ENCODE results near the gene NDRG2.

DNA sequence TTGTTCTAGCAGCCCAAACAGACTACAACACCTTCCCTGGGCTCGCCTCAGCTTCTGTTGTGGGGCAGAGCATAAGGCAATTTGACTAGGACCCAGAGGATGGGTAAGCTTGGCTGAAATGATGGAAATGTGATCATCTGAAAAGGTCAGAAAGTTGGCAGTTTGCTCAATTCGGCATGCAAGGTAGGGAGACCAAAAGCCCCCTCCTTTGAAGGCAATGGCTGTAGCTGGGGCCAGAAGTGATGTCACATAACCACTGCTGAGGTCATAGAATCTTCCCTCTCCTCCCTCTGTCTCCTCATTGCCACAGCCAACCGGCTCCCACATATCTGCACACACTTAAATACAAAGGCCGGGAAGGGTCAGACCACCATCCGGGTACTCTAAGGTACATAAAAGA is 5.1 kb upstream of the NDRG2 start, which contains the start of gene TPPP2:
- TF ChIP-seq, protein P1, sequence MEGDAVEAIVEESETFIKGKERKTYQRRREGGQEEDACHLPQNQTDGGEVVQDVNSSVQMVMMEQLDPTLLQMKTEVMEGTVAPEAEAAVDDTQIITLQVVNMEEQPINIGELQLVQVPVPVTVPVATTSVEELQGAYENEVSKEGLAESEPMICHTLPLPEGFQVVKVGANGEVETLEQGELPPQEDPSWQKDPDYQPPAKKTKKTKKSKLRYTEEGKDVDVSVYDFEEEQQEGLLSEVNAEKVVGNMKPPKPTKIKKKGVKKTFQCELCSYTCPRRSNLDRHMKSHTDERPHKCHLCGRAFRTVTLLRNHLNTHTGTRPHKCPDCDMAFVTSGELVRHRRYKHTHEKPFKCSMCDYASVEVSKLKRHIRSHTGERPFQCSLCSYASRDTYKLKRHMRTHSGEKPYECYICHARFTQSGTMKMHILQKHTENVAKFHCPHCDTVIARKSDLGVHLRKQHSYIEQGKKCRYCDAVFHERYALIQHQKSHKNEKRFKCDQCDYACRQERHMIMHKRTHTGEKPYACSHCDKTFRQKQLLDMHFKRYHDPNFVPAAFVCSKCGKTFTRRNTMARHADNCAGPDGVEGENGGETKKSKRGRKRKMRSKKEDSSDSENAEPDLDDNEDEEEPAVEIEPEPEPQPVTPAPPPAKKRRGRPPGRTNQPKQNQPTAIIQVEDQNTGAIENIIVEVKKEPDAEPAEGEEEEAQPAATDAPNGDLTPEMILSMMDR (IDR thresholded peaks at IDR 0.05; ENCODE audit: insufficient read depth, low read length): no peak
- TF ChIP-seq POLR2AphosphoS5 (IDR thresholded peaks at IDR 0.05; ENCODE audit: low read depth) (no peak), SPI1 (IDR thresholded peaks at IDR 0.05; ENCODE audit: borderline replicate concordance, low read depth) (no peak)
- TF ChIP-seq, protein P2, sequence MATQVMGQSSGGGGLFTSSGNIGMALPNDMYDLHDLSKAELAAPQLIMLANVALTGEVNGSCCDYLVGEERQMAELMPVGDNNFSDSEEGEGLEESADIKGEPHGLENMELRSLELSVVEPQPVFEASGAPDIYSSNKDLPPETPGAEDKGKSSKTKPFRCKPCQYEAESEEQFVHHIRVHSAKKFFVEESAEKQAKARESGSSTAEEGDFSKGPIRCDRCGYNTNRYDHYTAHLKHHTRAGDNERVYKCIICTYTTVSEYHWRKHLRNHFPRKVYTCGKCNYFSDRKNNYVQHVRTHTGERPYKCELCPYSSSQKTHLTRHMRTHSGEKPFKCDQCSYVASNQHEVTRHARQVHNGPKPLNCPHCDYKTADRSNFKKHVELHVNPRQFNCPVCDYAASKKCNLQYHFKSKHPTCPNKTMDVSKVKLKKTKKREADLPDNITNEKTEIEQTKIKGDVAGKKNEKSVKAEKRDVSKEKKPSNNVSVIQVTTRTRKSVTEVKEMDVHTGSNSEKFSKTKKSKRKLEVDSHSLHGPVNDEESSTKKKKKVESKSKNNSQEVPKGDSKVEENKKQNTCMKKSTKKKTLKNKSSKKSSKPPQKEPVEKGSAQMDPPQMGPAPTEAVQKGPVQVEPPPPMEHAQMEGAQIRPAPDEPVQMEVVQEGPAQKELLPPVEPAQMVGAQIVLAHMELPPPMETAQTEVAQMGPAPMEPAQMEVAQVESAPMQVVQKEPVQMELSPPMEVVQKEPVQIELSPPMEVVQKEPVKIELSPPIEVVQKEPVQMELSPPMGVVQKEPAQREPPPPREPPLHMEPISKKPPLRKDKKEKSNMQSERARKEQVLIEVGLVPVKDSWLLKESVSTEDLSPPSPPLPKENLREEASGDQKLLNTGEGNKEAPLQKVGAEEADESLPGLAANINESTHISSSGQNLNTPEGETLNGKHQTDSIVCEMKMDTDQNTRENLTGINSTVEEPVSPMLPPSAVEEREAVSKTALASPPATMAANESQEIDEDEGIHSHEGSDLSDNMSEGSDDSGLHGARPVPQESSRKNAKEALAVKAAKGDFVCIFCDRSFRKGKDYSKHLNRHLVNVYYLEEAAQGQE (IDR thresholded peaks at IDR 0.05; ENCODE audit: insufficient replicate concordance, low read depth): no peak

Data from HL-60 (cell line).